Ureter (tissue), 1 donor: ENCODE data around the gene CRHBP. TPM values are rescaled to one million over a fixed set of nuclear protein-coding genes. Genes with fewer than 3 reads are reported as not detected.
"Not testable (repeated sequence)": the region's sequence is repeated elsewhere in the genome, so short reads cannot be mapped to it uniquely, and the experiment has no call there.

Experiments
- DNase-seq: peaks from one replicate; pipeline ENCODE4 v3.0.0-alpha.2; 2020; ENCODE audit warnings: low spot score
- total RNA-seq: library from RNA; stranded (reverse); gene quantifications from one replicate; pipeline ENCODE4 v1.2.4, GENCODE V29; 2023
- donor health status: DM: yes; HTN: yes; CAD: no.

The CRHBP gene
- 2.0 TPM for total RNA-seq

- no peak for DNase-seq
Measured at GRCh38 chr5:76952795-76953536, at the start of gene CRHBP. Gene CRHBP, plus strand, starts transcription at chr5:76953045. Its CDS starts 90 bp downstream, at chr5:76953135.

GRCh38 chr5:76908166-76908565 lies 44.7 kb upstream of the CRHBP start:
- DNase-seq = no peak

- not testable (repeated sequence) for DNase-seq
Measured at GRCh38 chr5:76910344-76910933, 42.4 kb upstream of the CRHBP start.

- not testable (repeated sequence) for DNase-seq
Measured at GRCh38 chr5:76914671-76915070, 38.2 kb upstream of the CRHBP start.

- DNase-seq = no peak
Measured at GRCh38 chr5:76918539-76918938, 34.3 kb upstream of the CRHBP start.

GRCh38 chr5:76920491-76920890 lies 32.4 kb upstream of the CRHBP start:
- no peak for DNase-seq

GRCh38 chr5:76926329-76927105 lies 26.3 kb upstream of the CRHBP start:
- DNase-seq = no peak

- DNase-seq = no peak
Measured at GRCh38 chr5:76927961-76928360, 24.9 kb upstream of the CRHBP start.

- DNase-seq = no peak
Measured at GRCh38 chr5:76930083-76930482, 22.8 kb upstream of the CRHBP start.

- DNase-seq = no peak
Measured at GRCh38 chr5:76938177-76938576, 14.7 kb upstream of the CRHBP start.

- DNase-seq = no peak
Measured at GRCh38 chr5:76941000-76941399, 11.8 kb upstream of the CRHBP start.

- no peak for DNase-seq
Measured at GRCh38 chr5:76941442-76941841, 11.4 kb upstream of the CRHBP start.

- DNase-seq = no peak
Measured at GRCh38 chr5:76942581-76942980, 10.3 kb upstream of the CRHBP start.

- no peak for DNase-seq
Measured at GRCh38 chr5:76943006-76943405, 9.8 kb upstream of the CRHBP start.

GRCh38 chr5:76944638-76945037 lies 8.2 kb upstream of the CRHBP start:
- DNase-seq = no peak

GRCh38 chr5:76945238-76945637 lies 7.6 kb upstream of the CRHBP start:
- DNase-seq = not testable (repeated sequence)

- DNase-seq = no peak
Measured at GRCh38 chr5:76946090-76946489, 6.8 kb upstream of the CRHBP start.

- DNase-seq = no peak
Measured at GRCh38 chr5:76947082-76947503, 5.8 kb upstream of the CRHBP start.

GRCh38 chr5:76953551-76954382 lies 922 bp downstream of the CRHBP start:
- DNase-seq = no peak

- DNase-seq = no peak
Measured at GRCh38 chr5:76954383-76954763, 1.5 kb downstream of the CRHBP start.

GRCh38 chr5:76956033-76956432 lies 3.2 kb downstream of the CRHBP start:
- DNase-seq = no peak
